ENCODE measurements around the gene CERS4. TPM values are rescaled to one million over a fixed set of nuclear protein-coding genes. Genes with fewer than 3 reads are reported as not detected.

The CERS4 gene
- total RNA-seq, 1 donor from 2014 or later: 56.1 TPM

Other genes with a start within 250 kb of the CERS4 start
- gene ELAVL1, start 203.7 kb upstream of the CERS4 start, total RNA-seq: 18.7 TPM
- gene CCL25, start 156.6 kb upstream of the CERS4 start, total RNA-seq: 0.25 TPM
- gene FBN3, start 59.8 kb upstream of the CERS4 start, total RNA-seq: 40.6 TPM
- gene CD320, start 99.0 kb downstream of the CERS4 start, total RNA-seq: 15.5 TPM
- gene NDUFA7, start 112.0 kb downstream of the CERS4 start, total RNA-seq: 3.7 TPM
- gene RPS28, start 112.1 kb downstream of the CERS4 start, total RNA-seq: 175 TPM
- 2.2 TPM for gene KANK3, start 133.9 kb downstream of the CERS4 start, total RNA-seq
- gene ANGPTL4, start 154.8 kb downstream of the CERS4 start, total RNA-seq: 1.5 TPM
- gene RAB11B, start 181.0 kb downstream of the CERS4 start, total RNA-seq: 163 TPM
- gene MARCHF2, start 203.9 kb downstream of the CERS4 start, total RNA-seq: 22.4 TPM
- 84.3 TPM for gene HNRNPM, start 235.6 kb downstream of the CERS4 start, total RNA-seq